Gastrocnemius medialis (tissue), 4 donors: Measurements from ENCODE around the gene SLC26A4.

Experiments
- POLR2A ChIP-seq, 2 donors: fragments of 450-650 bp; IDR thresholded peaks; one replicate each; pipeline ENCODE4 v1.6.1; 2017; ENCODE audit warnings: antibody characterized with exemption in 2 of 2, mild to moderate bottlenecking in 2 of 2, moderate library complexity in 2 of 2
- TF ChIP-seq, protein P1 (sequence below), 5 experiments: fragments of 450-650 bp in 3 of 5; fragments of 200-600 bp in 2 of 5; sonication (generic) in 2 of 5; IDR thresholded peaks in 4 of 5; conservative IDR thresholded peaks in 1 of 5; 1 replicate in 4 of 5; 2 replicates in 1 of 5; pipeline ENCODE4 v1.5.1; 2016 to 2019; ENCODE audit warnings: antibody characterized with exemption in 5 of 5, mild to moderate bottlenecking in 3 of 5, moderate library complexity in 3 of 5

GRCh38 chr7:107632492-107632865 lies 28.1 kb upstream of the SLC26A4 start:
- TF ChIP-seq, protein P1, sequence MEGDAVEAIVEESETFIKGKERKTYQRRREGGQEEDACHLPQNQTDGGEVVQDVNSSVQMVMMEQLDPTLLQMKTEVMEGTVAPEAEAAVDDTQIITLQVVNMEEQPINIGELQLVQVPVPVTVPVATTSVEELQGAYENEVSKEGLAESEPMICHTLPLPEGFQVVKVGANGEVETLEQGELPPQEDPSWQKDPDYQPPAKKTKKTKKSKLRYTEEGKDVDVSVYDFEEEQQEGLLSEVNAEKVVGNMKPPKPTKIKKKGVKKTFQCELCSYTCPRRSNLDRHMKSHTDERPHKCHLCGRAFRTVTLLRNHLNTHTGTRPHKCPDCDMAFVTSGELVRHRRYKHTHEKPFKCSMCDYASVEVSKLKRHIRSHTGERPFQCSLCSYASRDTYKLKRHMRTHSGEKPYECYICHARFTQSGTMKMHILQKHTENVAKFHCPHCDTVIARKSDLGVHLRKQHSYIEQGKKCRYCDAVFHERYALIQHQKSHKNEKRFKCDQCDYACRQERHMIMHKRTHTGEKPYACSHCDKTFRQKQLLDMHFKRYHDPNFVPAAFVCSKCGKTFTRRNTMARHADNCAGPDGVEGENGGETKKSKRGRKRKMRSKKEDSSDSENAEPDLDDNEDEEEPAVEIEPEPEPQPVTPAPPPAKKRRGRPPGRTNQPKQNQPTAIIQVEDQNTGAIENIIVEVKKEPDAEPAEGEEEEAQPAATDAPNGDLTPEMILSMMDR (IDR thresholded peaks at IDR 0.05 in 4 of 5, conservative IDR thresholded peaks at IDR 0.05 in 1 of 5): no peak
- TF ChIP-seq POLR2A (IDR thresholded peaks at IDR 0.05): no peak
